HepG2 (cell line): ENCODE measurements around the gene HACD2. TPM values are rescaled to one million over a fixed set of nuclear protein-coding genes. Genes with fewer than 3 reads are reported as not detected.
A peak's percentile ranks its signal among the peaks of the same experiment; 100 is the strongest.

Experiments used
- ATAC-seq: fragments of 200-7000 bp; cut with Tn5 transposase; 3 replicates; pipeline ENCODE4 v1.9.1; 2020; ENCODE audit warnings: mild to moderate bottlenecking, moderate library complexity
- BruUV-seq: library from RNA; stranded (reverse); fragments of 400-500 nt; replicated peaks from 2 replicates; lab custom pipeline; 2021; lab: Mats Ljungman, UMichigan
- CTCF ChIA-PET: fragments of 300-600 bp; formaldehyde crosslinking; extraction: SDS; loops from one replicate; lab custom pipeline; 2021; ENCODE audit warnings: low total read pairs, inconsistent platforms, low intra/inter-chr PET ratio; lab: Yijun Ruan, JAX
- POLR2A ChIA-PET: fragments of 350-600 bp; sonication (Branson Sonifier 250); formaldehyde crosslinking; loops from one replicate; lab custom pipeline; 2020; ENCODE audit warnings: antibody characterized with exemption, inconsistent platforms; lab: Yijun Ruan, JAX
- DNase-seq: peaks from one replicate; pipeline ENCODE4 v3.0.0-alpha.2; 2015; ENCODE audit warnings: low spot score
- FAIRE-seq: peaks from 3 replicates; lab custom pipeline; 2011; peaks lifted over from hg19 to GRCh38; lab: Jason Lieb, UNC
- H2AFZ ChIP-seq: one replicate; pipeline ENCODE4 v1.6.1; 2011; ENCODE audit warnings: low read length, inconsistent platforms
- H3K27ac ChIP-seq: fragments of 300-600 bp; 3 replicates; pipeline ENCODE4 v1.8.0; 2011; ENCODE audit warnings: mixed run types, mild to moderate bottlenecking, mixed read lengths, low read length, inconsistent platforms; ENCODE audit not compliant: insufficient read depth; ENCODE audit errors: extremely low read length
- H3K27me3 ChIP-seq, 2 experiments: fragments of 200-600 bp in 1 of 2; 2 replicates in 1 of 2; 3 replicates in 1 of 2; pipeline versions ENCODE4 v1.6.0 to v1.8.0; 2011; ENCODE audit warnings: low read length in 2 of 2, mild to moderate bottlenecking in 2 of 2, moderate library complexity in 2 of 2, inconsistent platforms in 1 of 2; ENCODE audit not compliant: insufficient read depth in 2 of 2, control insufficient read depth in 1 of 2
- H3K36me3 ChIP-seq, 2 experiments: fragments of 200-600 bp in 1 of 2; replicated peaks in 1 of 2; 2 replicates in 1 of 2; 3 replicates in 1 of 2; pipeline versions ENCODE4 v1.5.1 to v1.8.0; 2011; ENCODE audit warnings: low read length in 2 of 2, inconsistent platforms in 1 of 2; ENCODE audit not compliant: insufficient read depth in 2 of 2, control insufficient read depth in 1 of 2
- H3K4me1 ChIP-seq: 2 replicates; pipeline ENCODE4 v1.5.1; 2012; ENCODE audit warnings: low read length, inconsistent platforms; ENCODE audit not compliant: insufficient read depth
- H3K4me2 ChIP-seq: 2 replicates; pipeline ENCODE4 v1.6.0; 2011; ENCODE audit warnings: low read depth, low read length, inconsistent platforms
- H3K4me3 ChIP-seq, 3 experiments: fragments of 200-600 bp in 1 of 3; sonication (generic), shearing (Covaris generic) in 1 of 3; replicated peaks in 1 of 3; 2 replicates each; pipeline ENCODE4 v1.5.1; 2011 to 2016; ENCODE audit warnings: low read length in 3 of 3, inconsistent platforms in 2 of 3, low read depth in 2 of 3, mild to moderate bottlenecking in 2 of 3, control low read depth in 1 of 3, mixed read lengths in 1 of 3; ENCODE audit not compliant: insufficient read depth in 1 of 3
- H3K79me2 ChIP-seq: one replicate; pipeline ENCODE4 v1.6.1; 2011; ENCODE audit warnings: low read length, inconsistent platforms; ENCODE audit not compliant: insufficient read depth
- H3K9ac ChIP-seq: 2 replicates; pipeline ENCODE4 v1.6.0; 2011; ENCODE audit warnings: mild to moderate bottlenecking, low read depth, low read length, inconsistent platforms; ENCODE audit not compliant: insufficient read depth
- H3K9me3 ChIP-seq: 2 replicates; pipeline ENCODE4 v1.5.1; 2012; ENCODE audit warnings: mild to moderate bottlenecking, low read length
- H4K20me1 ChIP-seq: 2 replicates; pipeline ENCODE4 v1.6.0; 2011; ENCODE audit warnings: inconsistent platforms, mild to moderate bottlenecking, low read length, moderate library complexity; ENCODE audit not compliant: insufficient read depth
- CEBPB ChIP-seq: IDR thresholded peaks from 2 replicates; pipeline ENCODE4 v1.6.1; 2011; ENCODE audit warnings: low read depth, low read length, improper control_type of control experiment, borderline replicate concordance
- HMGA1 ChIP-seq: sonication (generic); formaldehyde crosslinking; conservative IDR thresholded peaks from 2 replicates; pipeline ENCODE4 v1.4.0; 2020; ENCODE audit warnings: missing genetic modification reagents
- RXRA ChIP-seq: sonication (generic); formaldehyde crosslinking; IDR thresholded peaks from 2 replicates; pipeline ENCODE4 v1.5.1; 2020; ENCODE audit warnings: missing genetic modification reagents
- ZEB1 ChIP-seq: IDR thresholded peaks from 2 replicates; pipeline ENCODE4 v1.6.1; 2012; ENCODE audit warnings: mild to moderate bottlenecking, low read depth, inconsistent platforms; ENCODE audit not compliant: insufficient replicate concordance
- ZFP37 ChIP-seq: sonication (generic); formaldehyde crosslinking; IDR thresholded peaks from 2 replicates; pipeline ENCODE4 v1.4.0; 2020; ENCODE audit warnings: missing genetic modification reagents, borderline replicate concordance
- WGBS: methylation state at CpG from one replicate; pipeline ENCODE4 v1.1.6; 2017; ENCODE audit warnings: low lambda C conversion rate; 5-methylcytosine and 5-hydroxymethylcytosine counted together
- in situ Hi-C: cut with HindIII; loops from 2 replicates; pipeline ENCODE4 v1.10.0; 2017; ENCODE audit warnings: low pct_unique_long_range_greater_than_20kb; ENCODE audit not compliant: extremely low pct_ligation_motif_present
- intact Hi-C: fragments of 100-400 bp; cut with micrococcal nuclease; formaldehyde crosslinking; loops from one replicate; pipeline ENCODE4 v1.10.0; 2022; ENCODE audit not compliant: unreplicated experiment
- polyA plus RNA-seq, 8 experiments: library from polyadenylated mRNA; depleted of rRNA in 3 of 8; stranded (reverse) in 7 of 8; unstranded in 1 of 8; fragments of >200 nt; fragmentation: Illumina TruSeq in 4 of 8; extraction: Trizol in 4 of 8; gene quantifications; 2 replicates each; pipeline versions ENCODE4 v1.2.1 to v1.2.3, GENCODE V29; 2011 to 2016; ENCODE audit warnings: low read depth in 4 of 8, missing spikeins in 1 of 8, mixed read lengths in 1 of 8; ENCODE audit not compliant: insufficient read depth in 1 of 8
- total RNA-seq, 5 experiments: library from RNA; depleted of rRNA; stranded (reverse); fragments of >200 nt; fragmentation: Illumina TruSeq; extraction: Trizol; gene quantifications; 2 replicates each; pipeline ENCODE4 v1.2.3, GENCODE V29; 2016; ENCODE audit warnings: low read depth in 1 of 5
- TF ChIP-seq, protein P1 (sequence below): sonication (generic); formaldehyde crosslinking; IDR thresholded peaks from 2 replicates; pipeline ENCODE4 v1.4.0; 2020; ENCODE audit warnings: missing genetic modification reagents, mild to moderate bottlenecking, borderline replicate concordance
- TF ChIP-seq, protein P2 (sequence below): sonication (generic); formaldehyde crosslinking; IDR thresholded peaks from 2 replicates; pipeline ENCODE4 v1.4.0; 2020; ENCODE audit warnings: missing genetic modification reagents

HACD2 gene
- total and polyA plus RNA-seq, 2 of the 13 experiments (the other 11 are each of a cell fraction or from before 2014, with no cell fraction given): 47.0 to 50.4 TPM

DNA sequence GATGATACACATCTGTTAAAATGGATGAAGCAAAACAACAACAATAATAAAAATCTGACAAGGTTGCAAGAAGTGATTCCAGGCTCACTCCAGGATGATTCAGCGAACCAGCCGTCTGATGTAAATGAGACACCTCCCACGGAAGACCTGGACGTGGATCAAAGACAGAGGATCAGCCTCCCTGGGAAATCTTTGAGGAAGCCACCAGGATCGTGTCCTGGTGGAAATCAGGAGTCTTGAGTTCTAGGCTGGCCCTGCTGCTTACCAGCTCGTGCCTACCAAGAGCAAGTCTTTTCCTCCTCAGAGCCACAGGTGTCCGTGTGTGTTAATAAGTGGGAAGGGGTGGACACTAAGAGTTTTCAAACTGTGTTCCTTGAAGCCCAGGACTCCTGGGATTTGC is 120.6 kb downstream of the HACD2 start:
- Histone ChIP-seq H3K9me3 (no peaks in the 10 kb centered on the region), H3K27me3 (peaks cover 0 to 7% of the 10 kb centered on the region in 2 experiments; a peak in 2 of 5 replicates), H3K27ac (no peak overlapping the region), H3K4me1 (no peaks in the 10 kb centered on the region), H3K36me3 (no peaks in the 10 kb centered on the region), H2AFZ (no peak overlapping the region), H3K9ac (no peak overlapping the region), H3K4me3 (no peak overlapping the region), H3K79me2 (no peaks in the 10 kb centered on the region), H4K20me1 (no peaks in the 10 kb centered on the region), H3K4me2 (no peak overlapping the region)
- DNase-seq (no peak), FAIRE-seq (no peak), ATAC-seq (no peak)
- ChIA-PET CTCF (no interaction called here), POLR2A (no interaction called here)
- BruUV-seq: no TSS peak
- TF ChIP-seq, protein P1, sequence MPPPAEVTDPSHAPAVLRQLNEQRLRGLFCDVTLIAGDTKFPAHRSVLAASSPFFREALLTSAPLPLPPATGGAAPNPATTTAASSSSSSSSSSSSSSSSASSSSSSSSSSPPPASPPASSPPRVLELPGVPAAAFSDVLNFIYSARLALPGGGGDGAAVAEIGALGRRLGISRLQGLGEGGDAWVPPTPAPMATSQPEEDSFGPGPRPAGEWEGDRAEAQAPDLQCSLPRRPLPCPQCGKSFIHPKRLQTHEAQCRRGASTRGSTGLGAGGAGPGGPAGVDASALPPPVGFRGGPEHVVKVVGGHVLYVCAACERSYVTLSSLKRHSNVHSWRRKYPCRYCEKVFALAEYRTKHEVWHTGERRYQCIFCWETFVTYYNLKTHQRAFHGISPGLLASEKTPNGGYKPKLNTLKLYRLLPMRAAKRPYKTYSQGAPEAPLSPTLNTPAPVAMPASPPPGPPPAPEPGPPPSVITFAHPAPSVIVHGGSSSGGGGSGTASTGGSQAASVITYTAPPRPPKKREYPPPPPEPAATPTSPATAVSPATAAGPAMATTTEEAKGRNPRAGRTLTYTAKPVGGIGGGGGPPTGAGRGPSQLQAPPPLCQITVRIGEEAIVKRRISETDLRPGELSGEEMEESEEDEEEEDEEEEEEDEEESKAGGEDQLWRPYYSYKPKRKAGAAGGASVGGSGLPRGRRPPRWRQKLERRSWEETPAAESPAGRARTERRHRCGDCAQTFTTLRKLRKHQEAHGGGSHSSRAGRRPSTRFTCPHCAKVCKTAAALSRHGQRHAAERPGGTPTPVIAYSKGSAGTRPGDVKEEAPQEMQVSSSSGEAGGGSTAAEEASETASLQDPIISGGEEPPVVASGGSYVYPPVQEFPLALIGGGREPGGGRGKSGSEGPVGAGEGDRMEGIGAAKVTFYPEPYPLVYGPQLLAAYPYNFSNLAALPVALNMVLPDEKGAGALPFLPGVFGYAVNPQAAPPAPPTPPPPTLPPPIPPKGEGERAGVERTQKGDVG (CRISPR knock-in tag): no peak
- TF ChIP-seq RXRA (CRISPR knock-in tag) (no peak), HMGA1 (CRISPR knock-in tag) (no peak)
- WGBS: 24% methylated on average over 7 of the region's 7 CpGs
- intact Hi-C loops (no loop called here), in situ Hi-C loops (no loop called here)

GRCh38 chr3:123459862-123460261 is 125.0 kb downstream of the HACD2 start:
- in situ Hi-C loops: no loop called here
- no peaks in the 10 kb centered on the region for H3K79me2 ChIP-seq
- H3K27ac ChIP-seq: no peak overlapping the region
- WGBS: 13% methylated on average over 8 of the region's 8 CpGs
- H4K20me1 ChIP-seq: no peaks in the 10 kb centered on the region
- H3K27me3 ChIP-seq: no peaks in the 10 kb centered on the region
- H3K36me3 ChIP-seq: no peaks in the 10 kb centered on the region
- ATAC-seq: peak; percentile 47; the same call in 1 of the 3 replicates
- no peaks in the 10 kb centered on the region for H3K4me1 ChIP-seq
- H3K9ac ChIP-seq: no peak overlapping the region
- no peak for FAIRE-seq
- no peak overlapping the region for H2AFZ ChIP-seq
- H3K4me3 ChIP-seq: no peak overlapping the region
- no peaks in the 10 kb centered on the region for H3K9me3 ChIP-seq
- DNase-seq: no peak
- intact Hi-C loops: no loop called here
- TF ChIP-seq, protein P2, sequence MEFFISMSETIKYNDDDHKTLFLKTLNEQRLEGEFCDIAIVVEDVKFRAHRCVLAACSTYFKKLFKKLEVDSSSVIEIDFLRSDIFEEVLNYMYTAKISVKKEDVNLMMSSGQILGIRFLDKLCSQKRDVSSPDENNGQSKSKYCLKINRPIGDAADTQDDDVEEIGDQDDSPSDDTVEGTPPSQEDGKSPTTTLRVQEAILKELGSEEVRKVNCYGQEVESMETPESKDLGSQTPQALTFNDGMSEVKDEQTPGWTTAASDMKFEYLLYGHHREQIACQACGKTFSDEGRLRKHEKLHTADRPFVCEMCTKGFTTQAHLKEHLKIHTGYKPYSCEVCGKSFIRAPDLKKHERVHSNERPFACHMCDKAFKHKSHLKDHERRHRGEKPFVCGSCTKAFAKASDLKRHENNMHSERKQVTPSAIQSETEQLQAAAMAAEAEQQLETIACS (CRISPR knock-in tag): no peak
- TF ChIP-seq CEBPB: peak; percentile 35; the same call in 1 of the 2 replicates
- no peak for TF ChIP-seq ZEB1
- TF ChIP-seq ZFP37 (CRISPR knock-in tag): no peak
- TF ChIP-seq, all 625 proteins: peak for 1
- no peak overlapping the region for H3K4me2 ChIP-seq
- ChIA-PET CTCF (no interaction called here), POLR2A (no interaction called here)
- no TSS peak for BruUV-seq
